Colonic mucosa (tissue), 4 donors: ENCODE data around the gene ZNF426. TPM values are rescaled to one million over a fixed set of nuclear protein-coding genes. Genes with fewer than 3 reads are reported as not detected.

Source experiments
- DNase-seq: peaks from one replicate; pipeline ENCODE4 v3.0.0-alpha.2; 2020
- H3K27ac ChIP-seq: fragments of 200-600 bp; one replicate; pipeline ENCODE4 v1.8.0; 2021
- H3K27me3 ChIP-seq: fragments of 200-600 bp; one replicate; pipeline ENCODE4 v1.8.0; 2021
- H3K36me3 ChIP-seq: fragments of 200-600 bp; one replicate; pipeline ENCODE4 v1.8.0; 2021
- H3K4me1 ChIP-seq: fragments of 200-600 bp; one replicate; pipeline ENCODE4 v1.8.0; 2021; ENCODE audit warnings: mild to moderate bottlenecking
- H3K4me3 ChIP-seq: fragments of 200-600 bp; one replicate; pipeline ENCODE4 v1.8.0; 2021
- H3K9ac ChIP-seq, 2 donors: one replicate each; pipeline ENCODE4 v1.7.0; 2013; ENCODE audit warnings: control low read depth in 2 of 2, low read depth in 2 of 2, low read length in 2 of 2
- H3K9me3 ChIP-seq: fragments of 200-600 bp; one replicate; pipeline ENCODE4 v1.8.0; 2021
- CTCF ChIP-seq: fragments of 200-600 bp; IDR thresholded peaks from one replicate; pipeline ENCODE4 v1.8.0; 2022; ENCODE audit warnings: antibody characterized with exemption, mild to moderate bottlenecking
- intact Hi-C: fragments of 100-400 bp; cut with DNase I; formaldehyde crosslinking; loops from one replicate; pipeline ENCODE4 v1.14.1; 2022
- total RNA-seq, 2 donors: library from RNA; stranded (reverse); fragmentation: NEBNext Ultra II Directional in 1 of 2; extraction: Animal tissue kit (Norgen Biotek cat#: 25700) in 1 of 2; gene quantifications; one replicate each; pipeline ENCODE4 v1.2.1, GENCODE V29; 2021
- donor health status: healthy.
- donor health status: DM: no; HTN: no; CAD: no.
- donor health status: DM: no; HTN: no; CAD: no.

The ZNF426 gene
- total RNA-seq, 2 donors from 2014 or later: 7.5 to 11.5 TPM

- H3K4me3 ChIP-seq: no peak overlapping the region
- H3K4me1 ChIP-seq: no peaks in the 10 kb centered on the region
- DNase-seq: no peak
- H3K27ac ChIP-seq: no peak overlapping the region
- intact Hi-C loops: no loop called here
- H3K9me3 ChIP-seq: no peaks in the 10 kb centered on the region
- no peaks in the 10 kb centered on the region for H3K27me3 ChIP-seq
- no peak for TF ChIP-seq CTCF
- H3K36me3 ChIP-seq: no peaks in the 10 kb centered on the region
- no peak overlapping the region for H3K9ac ChIP-seq
Observed at GRCh38 chr19:9474975-9475374, 63.5 kb downstream of the ZNF426 start.

Other genes with a start within 250 kb of the ZNF426 start
- 1 to 10 TPM; 3.1 to 4.1 TPM for gene ZNF699, start 228.8 kb downstream of the ZNF426 start, total RNA-seq
- gene ZNF559, start 214.5 kb downstream of the ZNF426 start, total RNA-seq: 1 to 10 TPM; 7.7 to 7.8 TPM
- 1 to 10 TPM in 1 of 2 donors, under 1 TPM in 1; 0.88 to 1.2 TPM for gene ZNF177, start 175.6 kb downstream of the ZNF426 start, total RNA-seq
- gene ZNF266, start 103.1 kb downstream of the ZNF426 start, total RNA-seq: 10 to 100 TPM; 12.5 to 17.1 TPM
- gene ZNF560, start 40.0 kb downstream of the ZNF426 start, total RNA-seq: not detected
- gene ZNF121, start 45.9 kb upstream of the ZNF426 start, total RNA-seq: 10 to 100 TPM; 18.3 to 24.3 TPM
- gene ZNF561, start 82.6 kb upstream of the ZNF426 start, total RNA-seq: 10 to 100 TPM; 29.7 to 32.2 TPM
- gene ZNF562, start 136.5 kb upstream of the ZNF426 start, total RNA-seq: 10 to 100 TPM; 34.7 to 37.2 TPM
- 10 to 100 TPM in 1 of 2 donors, 1 to 10 TPM in 1; 9.2 to 10.5 TPM for gene ZNF846, start 230.1 kb upstream of the ZNF426 start, total RNA-seq